Activated CD8-positive, alpha-beta memory T cell treated with anti-CD3 and anti-CD28 coated beads for 48 hours (primary cell): ENCODE measurements around the gene OR56A4.

Source experiments
- DNase-seq, 3 experiments: peaks; one replicate each; pipeline ENCODE4 v3.0.0-alpha.2; 2020; ENCODE audit warnings: low read depth in 2 of 3, low spot score in 2 of 3

OR56A4 gene, protein sequence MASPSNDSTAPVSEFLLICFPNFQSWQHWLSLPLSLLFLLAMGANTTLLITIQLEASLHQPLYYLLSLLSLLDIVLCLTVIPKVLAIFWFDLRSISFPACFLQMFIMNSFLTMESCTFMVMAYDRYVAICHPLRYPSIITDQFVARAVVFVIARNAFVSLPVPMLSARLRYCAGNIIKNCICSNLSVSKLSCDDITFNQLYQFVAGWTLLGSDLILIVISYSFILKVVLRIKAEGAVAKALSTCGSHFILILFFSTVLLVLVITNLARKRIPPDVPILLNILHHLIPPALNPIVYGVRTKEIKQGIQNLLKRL

DNA sequence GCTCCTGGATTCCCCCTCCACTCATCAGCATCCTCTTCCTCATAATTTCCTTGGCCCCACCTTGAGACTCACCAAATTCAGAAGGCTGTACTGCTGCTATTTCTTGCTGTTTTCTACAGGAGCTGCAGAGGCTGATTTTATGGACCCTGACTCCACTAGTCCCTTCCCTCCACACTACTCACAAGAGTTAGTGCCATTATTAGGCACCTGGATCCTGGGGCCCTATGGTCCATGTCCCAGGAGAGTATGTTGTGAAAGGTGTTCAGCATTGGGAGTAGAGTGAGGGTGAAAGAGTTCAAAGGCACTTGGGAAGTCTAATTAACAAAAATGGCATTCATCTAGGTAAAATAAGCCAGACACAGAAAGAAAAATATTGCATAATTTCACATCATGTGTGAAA, at the start of gene OR56A4:
OR56A4 (minus strand) TSS at position 101 of the 400 bp plus-strand sequence. CDS start 3,954 bp downstream, outside the sequence.
- no peak for DNase-seq

DNA sequence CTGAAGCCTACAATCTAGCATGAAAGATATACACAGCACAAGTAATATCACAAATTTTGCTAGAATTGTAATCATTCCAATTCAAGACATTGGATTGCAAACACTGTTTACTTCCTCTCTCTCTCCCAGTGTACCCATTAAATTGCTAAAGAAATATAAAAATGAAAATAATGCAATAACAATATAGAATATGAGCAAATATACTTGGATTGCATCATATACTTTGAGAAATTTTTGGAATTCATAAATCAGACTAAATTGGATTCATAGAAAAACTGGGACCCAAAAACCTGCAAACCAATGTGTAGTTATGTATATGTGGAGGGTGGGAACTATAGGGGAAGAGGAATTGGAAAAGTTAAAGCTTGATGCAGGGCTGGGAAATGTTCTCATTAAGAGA, 48.8 kb upstream of the OR56A4 start:
- no peak for DNase-seq

DNA sequence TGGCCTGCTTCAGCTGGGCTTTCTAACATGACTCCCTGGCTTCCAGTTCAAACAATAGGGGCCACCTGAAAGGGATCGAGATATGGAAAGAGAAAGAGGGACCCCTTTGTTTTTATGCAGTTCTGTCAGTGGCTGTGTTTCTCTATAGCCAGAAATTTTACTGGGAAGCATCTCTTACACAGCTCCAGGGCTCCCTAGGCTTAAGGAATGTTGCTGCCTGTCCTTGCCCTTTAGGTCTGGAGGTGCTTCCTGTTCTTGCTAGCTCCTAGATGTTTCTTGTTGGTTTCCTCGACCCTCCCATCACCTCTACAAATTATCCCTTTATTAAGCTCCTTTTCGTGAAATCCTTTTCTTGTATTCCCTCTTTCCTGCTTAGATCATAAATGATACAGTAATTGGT, 45.6 kb upstream of the OR56A4 start:
- no peak for DNase-seq

DNA sequence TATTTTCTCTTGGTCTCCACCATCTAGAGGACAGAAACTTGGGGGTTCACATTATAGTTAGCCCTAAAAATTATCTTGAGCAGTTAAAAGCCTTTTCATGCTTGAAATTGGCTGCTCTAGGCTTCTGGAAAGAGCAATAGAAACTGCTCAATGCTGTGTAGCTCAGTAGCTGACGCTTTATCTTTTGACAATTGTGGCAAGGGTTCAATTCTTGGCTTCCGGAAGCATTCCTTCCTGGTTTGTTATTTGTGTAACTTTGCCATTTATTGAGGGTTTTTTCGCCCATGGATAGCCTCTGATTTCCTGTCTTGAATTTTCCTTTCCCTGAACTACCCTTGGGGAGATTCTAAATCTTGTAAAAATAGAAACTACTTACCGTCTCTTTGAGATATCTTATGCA, 34.1 kb upstream of the OR56A4 start:
- DNase-seq, result no peak

DNA sequence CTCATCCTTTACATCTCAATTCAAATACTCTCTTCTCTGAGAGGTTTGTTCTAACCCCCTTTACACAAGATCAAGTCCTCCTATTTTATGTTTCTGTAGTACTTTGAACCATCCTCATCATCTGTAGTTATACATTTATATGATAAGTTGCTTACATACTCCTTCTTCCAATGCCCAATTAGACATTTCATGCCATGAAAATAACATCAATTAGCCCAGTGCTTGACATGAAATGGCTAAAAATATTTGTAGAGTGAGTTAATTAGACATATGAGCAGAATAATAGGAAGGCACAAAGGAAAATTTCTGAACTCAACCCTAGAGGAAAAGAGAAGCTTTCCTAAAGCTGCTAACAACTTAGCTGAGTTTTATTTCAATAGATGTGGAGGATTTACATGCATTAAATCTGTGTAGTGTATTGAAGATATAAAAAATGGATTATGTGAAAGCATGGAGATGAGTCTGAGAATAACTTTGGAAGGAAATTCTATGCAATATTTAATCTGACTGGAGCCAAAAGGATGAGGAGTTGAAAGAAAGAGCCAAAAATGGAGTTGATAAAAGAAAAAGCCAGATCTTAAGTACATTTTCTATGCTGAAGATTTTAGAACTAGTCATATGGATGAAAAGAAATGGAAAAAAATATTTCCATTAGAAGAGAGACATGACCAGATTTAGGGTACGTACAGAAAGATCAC, 24.1 kb upstream of the OR56A4 start, which contains the start of gene OR56A1:
OR56A1 (minus strand) TSS at position 51 of the 698 bp plus-strand sequence. CDS start 3,066 bp downstream, outside the sequence.
- no peak for DNase-seq

DNA sequence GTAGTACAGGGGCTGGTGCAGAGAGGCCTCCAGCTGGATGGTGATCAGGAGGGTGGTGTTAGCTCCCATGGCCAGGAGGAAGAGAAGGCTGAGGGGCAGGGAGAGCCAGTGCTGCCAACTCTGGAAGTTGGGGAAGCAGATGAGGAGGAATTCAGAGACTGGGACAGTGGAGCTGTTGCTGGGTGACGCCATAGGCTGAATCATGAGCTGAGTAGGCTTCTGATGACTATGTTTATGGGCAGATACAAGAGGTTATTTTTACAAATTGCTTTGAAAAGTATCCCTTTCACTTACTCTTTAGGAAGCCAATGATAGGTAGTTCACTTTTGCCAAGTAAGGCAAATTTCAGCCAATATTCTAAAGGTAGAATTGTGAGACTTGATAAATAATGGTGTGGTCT, 20.8 kb upstream of the OR56A4 start:
- no peak for DNase-seq

DNA sequence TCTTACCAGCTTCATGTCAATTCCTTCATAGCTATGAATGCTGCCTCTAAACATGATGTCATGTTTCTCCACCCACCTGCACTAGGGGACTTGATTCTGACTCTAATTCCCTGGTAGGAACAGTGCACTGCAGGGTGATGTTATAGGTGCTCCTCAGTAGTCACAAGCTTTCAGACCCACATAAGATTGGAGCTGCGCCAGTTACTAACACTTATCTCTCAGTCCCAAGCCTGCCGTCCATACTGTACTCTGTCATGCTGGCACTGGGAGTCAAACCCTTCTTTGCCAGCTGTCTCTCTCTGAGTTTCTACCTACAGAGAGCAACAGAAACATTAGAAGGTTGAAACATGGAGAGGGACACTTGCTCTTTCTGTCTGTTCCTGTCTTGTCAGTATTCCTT, 18.3 kb upstream of the OR56A4 start:
- DNase-seq, result no peak

DNA sequence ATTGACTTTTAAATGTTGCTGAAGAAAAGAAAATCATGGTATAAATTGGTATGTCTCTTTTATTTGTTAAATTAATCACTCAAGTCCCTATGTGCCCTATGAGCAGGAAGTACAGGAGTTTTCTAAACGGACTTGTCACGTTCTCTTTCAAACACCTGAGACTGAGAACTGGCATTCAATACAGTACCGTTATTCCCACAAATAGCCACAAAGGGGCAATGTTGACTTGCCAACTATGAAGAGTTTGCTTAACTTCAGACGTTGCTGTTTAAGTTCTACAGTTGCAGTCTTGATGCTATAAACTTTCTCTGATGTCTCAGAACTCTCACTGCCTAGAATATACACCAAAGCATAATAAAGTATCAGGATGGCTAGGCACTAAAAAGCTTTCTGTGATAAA, 16.2 kb upstream of the OR56A4 start:
- no peak for DNase-seq

DNA sequence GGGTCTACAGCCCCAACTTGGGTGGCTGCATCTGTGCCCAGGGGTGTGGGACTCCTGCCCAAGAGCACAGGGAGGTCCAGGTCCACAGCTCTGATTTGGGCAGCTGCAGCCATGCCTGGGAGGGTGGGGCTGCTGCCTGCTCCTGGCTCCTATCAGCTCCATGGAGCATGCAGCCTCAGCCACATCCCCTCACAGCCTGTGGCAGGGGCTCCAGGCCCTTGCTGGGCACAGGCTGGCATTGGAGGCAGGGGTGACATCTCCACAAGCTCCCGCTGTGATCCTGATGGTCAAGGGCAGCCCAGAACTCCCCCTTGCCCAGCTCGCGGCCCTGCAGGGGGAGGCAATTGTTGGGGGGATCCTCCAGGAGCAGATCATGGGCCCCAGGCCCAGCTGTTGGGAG, 6.3 kb upstream of the OR56A4 start:
- no peak for DNase-seq

DNA sequence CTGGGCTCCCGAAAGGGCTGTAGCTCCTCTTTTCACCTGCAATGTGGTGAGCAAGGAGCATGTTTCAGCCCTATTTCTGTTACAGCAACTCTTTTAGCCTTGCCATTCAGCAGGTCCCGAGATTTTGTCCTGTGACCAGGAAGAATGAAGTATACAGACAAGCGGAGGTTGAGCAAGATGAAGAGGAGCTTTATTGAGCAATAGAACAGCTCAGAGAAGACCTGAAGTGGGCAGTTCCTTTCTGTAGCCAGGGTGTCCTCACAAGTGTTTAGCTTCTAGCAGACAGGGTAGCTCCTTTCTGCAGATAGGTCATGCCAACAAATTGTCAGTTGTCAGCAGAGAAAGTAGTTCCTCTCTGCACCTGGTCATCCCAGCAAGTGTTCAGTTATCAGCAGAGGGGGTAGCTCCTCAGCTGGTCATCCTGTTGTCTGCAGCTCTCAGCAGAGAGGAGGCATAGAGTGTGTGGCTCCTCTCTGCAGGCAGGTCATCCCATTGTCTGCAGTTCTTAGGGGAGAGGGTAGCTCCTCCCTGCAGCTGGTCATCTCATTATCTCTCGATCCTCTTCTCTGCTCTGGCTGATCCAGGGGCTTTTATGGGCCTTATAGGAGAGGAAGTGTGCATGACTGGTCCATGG, 5.4 kb upstream of the OR56A4 start:
- no peak for DNase-seq

DNA sequence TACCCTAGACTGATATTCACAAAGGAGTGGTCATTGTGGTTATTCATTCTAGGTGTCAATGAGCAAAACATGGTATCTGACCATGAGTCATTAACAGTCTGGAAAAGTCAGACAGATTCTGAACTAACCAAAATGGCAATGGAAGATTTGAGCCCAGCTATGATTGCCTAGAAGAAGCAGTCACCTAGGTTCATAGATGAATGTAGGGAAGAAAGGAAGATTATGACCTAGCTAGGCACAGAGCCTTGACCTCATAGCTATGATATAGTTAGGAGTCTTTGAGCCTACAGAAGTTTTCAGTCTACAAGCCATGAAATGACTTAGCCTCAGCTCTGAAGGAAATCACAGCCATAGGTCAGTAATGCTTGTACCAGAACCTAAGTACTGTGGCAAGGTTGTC, 351 bp downstream of the OR56A4 start:
- DNase-seq, result no peak

DNA sequence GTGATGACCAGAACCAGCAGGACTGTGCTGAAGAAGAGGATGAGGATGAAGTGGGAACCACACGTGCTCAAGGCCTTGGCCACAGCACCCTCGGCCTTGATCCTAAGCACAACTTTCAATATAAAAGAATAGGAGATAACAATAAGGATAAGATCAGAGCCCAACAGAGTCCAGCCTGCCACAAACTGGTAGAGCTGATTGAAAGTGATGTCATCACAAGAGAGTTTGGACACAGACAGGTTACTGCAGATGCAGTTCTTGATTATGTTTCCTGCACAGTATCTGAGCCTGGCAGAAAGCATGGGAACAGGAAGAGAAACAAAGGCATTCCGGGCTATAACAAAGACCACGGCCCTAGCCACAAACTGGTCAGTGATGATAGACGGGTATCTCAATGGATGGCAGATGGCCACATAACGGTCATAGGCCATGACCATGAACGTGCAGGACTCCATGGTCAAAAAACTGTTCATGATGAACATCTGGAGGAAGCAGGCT, 4.5 kb downstream of the OR56A4 start:
- no peak for DNase-seq

DNA sequence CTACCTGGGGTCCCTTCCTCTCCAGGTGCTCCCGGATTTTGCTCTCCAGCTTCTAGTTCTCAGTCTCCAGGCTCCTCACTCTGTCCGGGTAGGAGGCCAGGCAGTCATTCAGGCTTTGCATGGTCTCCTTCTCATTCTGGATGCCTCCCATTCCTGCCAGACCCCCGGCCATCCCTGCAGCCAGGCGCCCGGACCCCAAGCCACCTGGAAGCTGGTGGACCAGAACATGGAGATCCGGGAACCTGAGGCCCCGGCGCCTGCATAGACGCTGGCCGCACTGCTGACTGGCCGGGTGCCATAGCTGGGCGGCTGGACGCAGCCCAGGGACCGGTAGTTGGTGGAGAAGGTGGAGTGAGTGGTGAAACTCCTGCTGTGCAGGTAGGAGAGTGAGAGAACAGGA, 12.0 kb downstream of the OR56A4 start:
- no peak for DNase-seq

DNA sequence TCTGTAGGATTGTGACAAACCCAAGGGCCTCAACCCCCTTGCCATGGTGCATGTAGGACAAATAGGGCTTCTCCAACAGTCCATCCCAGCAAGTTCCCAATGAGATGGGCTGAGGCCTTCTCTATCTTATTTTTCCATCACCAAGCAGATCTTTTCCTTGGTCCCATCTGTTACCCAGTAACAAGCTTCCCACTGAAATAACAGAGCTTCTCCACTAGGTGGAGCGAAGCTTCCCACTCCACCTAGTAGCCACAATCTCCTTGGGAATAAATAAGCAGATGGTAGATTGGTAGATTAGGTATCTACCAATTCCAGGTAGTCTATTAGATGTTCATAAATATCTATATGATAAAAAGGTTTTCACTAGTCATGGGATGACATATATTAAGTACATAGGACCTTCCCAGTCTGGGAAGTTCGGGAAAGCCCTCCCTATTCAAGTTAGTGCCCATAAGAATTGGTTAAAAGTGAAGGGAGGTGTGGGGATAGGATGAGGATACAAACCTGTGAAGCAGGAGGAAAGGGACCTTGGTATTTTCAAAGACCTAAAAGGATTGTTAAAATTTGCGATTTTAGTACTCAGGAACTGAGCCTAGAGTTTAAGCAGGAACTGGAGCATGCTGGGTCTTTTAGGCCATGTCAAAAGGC, 14.0 kb downstream of the OR56A4 start:
- no peak for DNase-seq

DNA sequence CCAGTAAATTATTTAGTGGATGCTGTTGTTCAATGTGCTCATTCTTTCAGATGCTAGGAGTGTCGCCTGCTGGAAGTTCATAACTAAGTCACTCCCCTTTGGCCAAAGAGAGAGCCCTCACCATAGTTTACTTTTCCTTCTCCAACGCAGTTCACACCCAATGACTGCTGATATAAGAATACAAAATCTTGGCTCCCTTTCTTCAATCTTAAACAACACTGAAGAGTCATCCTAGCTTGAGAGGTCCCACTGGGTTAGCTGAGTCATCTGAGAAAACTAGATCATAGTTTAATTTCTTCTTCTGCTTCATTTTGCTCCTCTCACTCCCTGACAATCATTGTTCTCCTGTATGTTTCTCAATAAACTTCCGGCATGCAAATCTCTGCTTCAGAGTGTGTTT, 14.6 kb downstream of the OR56A4 start:
- no peak for DNase-seq

DNA sequence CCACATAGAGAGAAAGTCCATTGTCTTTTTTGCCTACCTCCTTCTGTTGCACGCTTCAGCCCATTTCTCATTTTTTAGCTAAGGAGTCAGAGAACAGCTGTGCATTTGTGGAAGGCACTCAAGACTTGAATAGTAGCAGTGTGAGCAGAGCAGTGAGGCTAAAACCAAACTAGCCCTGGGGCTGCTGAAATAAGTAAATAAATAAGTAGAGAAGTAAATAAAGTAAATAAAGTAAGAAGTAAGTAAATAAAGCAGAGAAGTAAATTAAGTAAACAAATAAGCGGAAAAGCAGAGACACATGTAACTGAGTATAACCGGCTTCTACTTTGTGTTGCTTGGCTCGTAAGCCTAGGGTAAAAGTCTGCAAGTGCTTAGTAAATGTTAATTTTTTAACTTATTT, 17.5 kb downstream of the OR56A4 start:
- DNase-seq, result no peak

DNA sequence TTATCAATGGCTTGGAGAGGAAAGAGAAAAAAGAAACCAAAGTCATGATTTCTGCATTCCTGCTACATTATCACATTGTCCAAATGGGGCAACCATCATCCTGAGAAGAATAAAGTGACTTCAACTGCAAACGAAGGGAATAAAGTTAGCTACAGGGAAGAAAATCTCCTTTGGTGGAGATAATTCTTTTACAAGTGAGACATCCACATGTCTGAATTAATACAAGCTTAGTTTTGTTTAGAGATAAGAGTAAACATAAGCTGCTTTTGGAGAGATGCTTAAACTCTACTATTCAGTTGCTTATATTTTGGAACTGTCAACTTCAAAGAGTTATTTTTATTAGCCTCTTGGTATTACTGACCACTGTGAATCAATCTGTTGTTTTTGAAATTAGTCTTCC, 19.9 kb downstream of the OR56A4 start, which contains the start of gene OR52L1:
OR52L1 (minus strand) TSS at position 101 of the 400 bp plus-strand sequence; CDS start at position 46, 55 bp downstream.
- no peak for DNase-seq

DNA sequence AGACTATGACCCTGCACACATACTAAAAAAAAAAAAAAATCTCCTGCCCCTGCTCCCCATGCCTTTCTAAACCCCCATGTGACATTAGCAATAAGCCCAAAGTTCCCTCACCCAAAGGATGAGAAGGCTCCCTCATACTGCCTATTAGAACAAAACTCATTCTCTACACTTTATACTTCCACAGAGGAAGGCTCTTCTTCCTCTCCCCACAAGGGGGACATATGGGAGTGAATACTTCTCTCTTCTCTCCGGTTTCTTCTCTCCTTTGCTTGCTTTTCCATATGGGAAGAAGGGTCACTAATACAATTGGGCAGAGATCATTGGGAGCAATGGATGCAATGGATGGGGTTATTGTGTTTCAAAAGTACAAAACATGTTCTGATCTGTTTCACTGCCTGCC, 23.3 kb downstream of the OR56A4 start:
- DNase-seq, result no peak

DNA sequence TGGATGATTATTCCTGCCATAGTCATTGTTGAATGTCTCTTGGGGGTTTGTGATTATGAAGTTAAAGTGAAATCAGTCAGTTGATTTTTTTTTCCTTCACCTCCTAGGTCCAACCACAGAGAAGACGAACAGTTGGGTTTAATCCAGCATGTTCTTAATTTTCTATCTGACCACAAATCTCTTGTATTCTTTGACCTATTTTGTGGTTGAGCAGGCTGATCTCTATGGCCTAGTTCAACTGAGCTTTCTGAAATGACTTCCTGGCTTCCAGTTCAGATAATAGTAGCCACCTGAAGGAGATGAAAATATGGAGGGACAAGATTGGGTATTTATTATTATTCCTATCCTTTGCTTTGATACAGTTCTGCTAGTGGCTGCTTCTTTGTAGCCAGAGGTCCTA, 33.2 kb downstream of the OR56A4 start:
- DNase-seq, result no peak

DNA sequence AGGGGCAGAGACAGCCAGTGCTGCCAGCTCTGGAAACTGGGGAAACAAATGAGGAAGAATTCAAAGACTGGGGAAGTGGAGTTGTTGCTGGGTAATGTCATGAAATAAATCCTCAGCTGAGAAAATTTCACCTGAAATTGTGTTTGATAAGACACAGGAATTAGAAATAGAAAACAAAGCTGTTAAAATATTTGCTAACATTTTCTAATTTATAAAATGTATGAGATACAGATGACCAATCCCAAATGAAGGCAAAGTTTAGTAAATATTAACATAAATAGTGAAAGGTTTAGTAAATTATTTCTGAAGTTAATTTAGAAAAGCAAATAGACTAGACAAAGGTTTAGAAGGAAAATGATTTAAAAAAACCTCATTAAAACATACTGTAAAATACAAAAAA, 38.4 kb downstream of the OR56A4 start, which contains the start of gene OR56A5:
OR56A5 (minus strand) TSS at position 101 of the 400 bp plus-strand sequence; CDS start at position 101, 0 bp downstream.
- DNase-seq, result no peak

DNA sequence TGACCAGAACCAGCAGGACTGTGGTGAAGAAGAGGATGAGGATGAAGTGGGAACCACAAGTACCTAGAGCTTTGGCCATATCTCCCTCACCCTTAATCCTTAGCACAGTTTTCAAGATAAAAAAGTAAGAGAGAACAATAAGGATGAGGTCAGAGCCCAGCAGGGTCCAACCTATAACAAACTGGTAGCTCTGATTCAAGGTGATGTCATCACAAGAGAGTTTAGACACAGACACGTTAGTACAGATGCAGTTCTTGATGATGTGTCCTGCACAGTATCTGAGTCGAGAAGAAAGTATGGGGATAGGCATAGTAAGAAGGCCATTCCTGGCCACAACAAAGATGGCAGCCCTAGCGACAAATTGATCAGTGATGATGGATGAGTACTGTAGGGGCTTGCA, 39.0 kb downstream of the OR56A4 start:
- DNase-seq, result no peak
